Urothelium cell line (cell line): ENCODE results near the gene SNAP23.
"Not testable (repeated sequence)": the region's sequence is repeated elsewhere in the genome, so short reads cannot be mapped to it uniquely, and the experiment has no call there.

Source experiments
- DNase-seq: peaks from one replicate; pipeline ENCODE4 v3.0.0; 2011; ENCODE audit warnings: low spot score, mixed read lengths
- FAIRE-seq: peaks from 2 replicates; lab custom pipeline; 2011; peaks lifted over from hg19 to GRCh38; lab: Jason Lieb, UNC

The SNAP23 gene

GRCh38 chr15:42553554-42553953 is 58.1 kb downstream of the SNAP23 start:
- FAIRE-seq, result no peak
- DNase-seq, result no peak

- FAIRE-seq, DNase-seq: not testable (repeated sequence)
These were observed 61.2 kb downstream of the SNAP23 start for GRCh38 chr15:42556550-42557207.

GRCh38 chr15:42558739-42559138 is 63.3 kb downstream of the SNAP23 start:
- no peak for FAIRE-seq
- DNase-seq, result no peak

DNA sequence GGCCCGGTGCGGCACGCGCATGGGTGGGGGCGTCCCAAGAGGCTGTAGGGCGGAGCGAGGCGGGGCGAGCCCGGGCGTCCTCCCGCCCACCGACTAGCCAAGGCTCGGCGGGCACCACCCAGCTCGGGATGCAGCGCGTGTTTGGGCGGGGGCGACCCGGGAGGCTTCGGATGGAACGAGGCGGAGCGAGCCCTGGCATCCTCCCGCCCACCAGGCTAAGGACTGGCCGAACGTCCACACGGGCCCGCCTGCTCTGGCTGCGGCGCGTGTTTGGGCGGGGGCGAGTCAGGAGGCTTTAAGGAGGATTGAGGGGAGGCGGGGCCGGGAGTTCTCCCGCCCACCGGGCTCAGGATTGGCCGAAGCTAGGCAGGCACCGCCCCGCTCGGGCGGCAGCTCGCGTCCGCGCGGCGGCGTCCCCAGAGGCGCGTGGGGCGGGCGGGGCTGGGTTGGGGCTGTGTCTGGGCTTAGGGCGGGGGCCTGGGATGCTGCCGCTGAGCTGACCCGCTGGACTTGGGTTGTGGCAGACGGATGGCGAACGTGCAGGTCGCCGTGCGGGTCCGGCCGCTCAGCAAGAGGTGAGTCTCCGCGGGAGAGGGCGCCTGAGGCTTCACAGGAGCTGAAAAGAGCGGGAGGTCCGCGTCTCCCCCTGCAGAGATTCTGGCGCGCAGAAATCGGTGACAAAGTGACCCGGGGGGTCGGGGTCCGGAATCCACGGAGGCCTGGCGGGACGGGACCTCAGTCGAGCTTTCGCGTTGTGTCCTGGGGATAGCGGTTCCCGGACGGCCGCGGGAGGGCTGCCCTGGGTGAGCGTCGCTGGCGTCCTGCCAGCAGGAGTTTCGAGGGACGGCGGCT is 80.0 kb downstream of the SNAP23 start, which contains the start of gene STARD9:
Gene STARD9 (plus strand): TSS at position 419 of the 852 bp plus-strand sequence. CDS start 110 bp downstream, at position 529.
- FAIRE-seq (peak; percentile 35), DNase-seq (peak; percentile 99)

DNA sequence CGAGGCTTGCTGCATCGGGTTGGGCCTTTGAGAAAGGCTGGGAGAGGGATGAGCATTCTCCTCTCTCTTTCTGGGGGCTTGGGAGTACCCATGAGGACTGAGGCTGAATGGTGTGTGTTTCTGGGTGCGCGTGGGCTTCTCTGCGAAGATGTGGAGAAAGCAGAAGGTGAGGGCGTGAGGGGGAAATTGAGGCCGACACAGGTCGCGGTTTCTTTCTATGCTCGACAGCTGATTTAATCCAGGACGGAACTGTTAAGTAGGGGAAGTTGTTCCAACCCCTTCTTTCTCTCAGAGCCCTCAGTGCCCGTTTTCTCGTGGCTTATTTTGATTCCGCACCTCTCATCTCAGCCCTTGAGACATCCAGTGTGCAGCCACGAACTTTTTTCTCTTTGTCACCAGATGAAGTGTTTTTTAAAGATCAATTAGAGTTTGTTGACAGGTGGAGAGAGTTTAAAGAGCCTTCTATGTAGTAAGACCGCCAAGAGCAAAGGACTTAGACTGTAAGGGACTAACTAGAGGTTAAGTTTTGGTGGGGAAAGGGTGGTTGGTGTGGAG is 80.7 kb downstream of the SNAP23 start:
- FAIRE-seq (no peak), DNase-seq (peak; percentile 10)

- FAIRE-seq (no peak), DNase-seq (no peak)
These were observed 81.3 kb downstream of the SNAP23 start for GRCh38 chr15:42576776-42577175.

DNA sequence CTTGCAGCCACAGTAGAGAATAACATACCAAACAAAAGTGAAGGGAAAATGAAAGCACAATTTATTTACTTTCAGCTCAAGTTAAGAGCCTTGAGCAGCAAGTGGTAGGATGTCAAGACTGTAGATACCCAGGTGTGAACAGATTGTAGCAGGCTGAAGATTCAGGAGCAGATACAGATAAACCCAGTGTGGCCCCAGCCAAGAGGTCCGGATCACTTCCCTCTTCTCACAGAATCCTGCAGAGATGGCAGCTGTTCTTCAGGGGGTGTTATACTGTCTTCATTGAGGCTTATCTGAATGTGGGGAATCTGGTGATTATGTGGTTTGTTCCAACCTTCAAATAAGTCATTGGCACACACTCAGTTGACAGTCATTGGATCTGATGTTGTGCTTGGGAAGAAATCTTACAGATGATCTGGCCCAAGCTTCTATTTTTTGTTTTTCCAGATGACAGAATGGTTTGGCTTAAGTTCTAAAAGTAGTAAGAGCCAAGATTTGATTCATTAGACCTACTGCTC is 82.1 kb downstream of the SNAP23 start:
- DNase-seq (no peak), FAIRE-seq (no peak)

DNA sequence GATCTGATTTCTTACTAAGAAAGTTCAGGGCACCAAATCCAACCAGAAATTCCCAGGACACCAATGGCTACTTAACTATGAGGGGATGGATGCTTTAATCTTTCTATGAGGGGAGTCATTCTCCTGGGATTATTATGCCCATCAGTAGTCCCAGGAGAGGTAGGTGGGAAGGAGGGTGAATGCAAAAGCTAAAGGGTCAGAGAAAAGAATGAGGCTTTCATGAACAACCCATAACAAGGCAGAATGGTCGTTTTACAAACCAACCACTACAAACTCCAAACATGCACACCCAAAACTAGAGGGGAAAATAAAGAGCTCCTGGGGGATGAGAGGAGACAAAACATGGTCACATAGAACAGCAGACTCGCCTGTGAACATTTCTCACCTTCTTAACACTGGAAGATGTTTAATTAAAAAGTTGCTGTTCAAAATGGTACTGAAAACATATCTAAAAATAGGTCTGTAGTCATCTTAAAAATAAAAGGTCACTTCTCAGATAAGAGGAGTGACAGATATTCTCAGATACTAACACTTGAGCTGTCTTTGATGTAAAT is 83.6 kb downstream of the SNAP23 start:
- FAIRE-seq, result no peak
- no peak for DNase-seq

DNA sequence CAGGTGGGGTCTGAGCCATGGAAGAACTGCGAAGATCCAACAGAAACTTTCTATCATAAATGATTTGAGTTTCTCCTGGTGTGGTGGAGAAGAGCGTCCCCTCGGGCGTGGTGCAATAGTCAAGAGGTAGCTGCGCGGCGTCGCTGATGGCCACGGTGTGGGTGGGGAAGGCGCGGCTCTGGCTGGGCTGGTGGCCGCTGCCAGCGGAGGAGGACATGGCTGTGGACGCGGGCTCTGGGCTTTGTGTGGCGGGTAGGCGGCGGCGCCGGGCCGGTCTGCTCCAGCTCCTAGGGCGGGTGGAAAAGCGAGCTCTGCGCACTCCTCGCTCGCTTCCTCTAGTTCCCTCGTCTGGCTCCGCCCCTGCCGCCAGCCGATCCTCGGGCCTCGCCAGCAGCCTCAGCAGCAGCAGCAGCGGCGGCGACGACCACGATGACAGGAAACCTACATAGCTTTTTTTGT is 85.9 kb downstream of the SNAP23 start:
- DNase-seq (no peak), FAIRE-seq (no peak)
